Tibial nerve (tissue), 4 donors: Measurements from ENCODE around the gene PHF19.

Source experiments
- EP300 ChIP-seq, 2 donors: sonication (generic); formaldehyde crosslinking; IDR thresholded peaks; one replicate each; pipeline ENCODE4 v1.6.1; 2017; ENCODE audit warnings: antibody characterized with exemption in 2 of 2, mild to moderate bottlenecking in 1 of 2
- POLR2A ChIP-seq, 2 donors: fragments of 450-650 bp; IDR thresholded peaks; one replicate each; pipeline ENCODE4 v1.6.1; 2017; ENCODE audit warnings: antibody characterized with exemption in 2 of 2, mild to moderate bottlenecking in 2 of 2, moderate library complexity in 2 of 2
- TF ChIP-seq, protein P1 (sequence below), 5 experiments: fragments of 200-600 bp in 3 of 5; fragments of 450-650 bp in 2 of 5; sonication (generic) in 3 of 5; IDR thresholded peaks; one replicate each; pipeline ENCODE4 v1.5.1; 2016 to 2019; ENCODE audit warnings: antibody characterized with exemption in 5 of 5, mild to moderate bottlenecking in 3 of 5, moderate library complexity in 2 of 5

DNA sequence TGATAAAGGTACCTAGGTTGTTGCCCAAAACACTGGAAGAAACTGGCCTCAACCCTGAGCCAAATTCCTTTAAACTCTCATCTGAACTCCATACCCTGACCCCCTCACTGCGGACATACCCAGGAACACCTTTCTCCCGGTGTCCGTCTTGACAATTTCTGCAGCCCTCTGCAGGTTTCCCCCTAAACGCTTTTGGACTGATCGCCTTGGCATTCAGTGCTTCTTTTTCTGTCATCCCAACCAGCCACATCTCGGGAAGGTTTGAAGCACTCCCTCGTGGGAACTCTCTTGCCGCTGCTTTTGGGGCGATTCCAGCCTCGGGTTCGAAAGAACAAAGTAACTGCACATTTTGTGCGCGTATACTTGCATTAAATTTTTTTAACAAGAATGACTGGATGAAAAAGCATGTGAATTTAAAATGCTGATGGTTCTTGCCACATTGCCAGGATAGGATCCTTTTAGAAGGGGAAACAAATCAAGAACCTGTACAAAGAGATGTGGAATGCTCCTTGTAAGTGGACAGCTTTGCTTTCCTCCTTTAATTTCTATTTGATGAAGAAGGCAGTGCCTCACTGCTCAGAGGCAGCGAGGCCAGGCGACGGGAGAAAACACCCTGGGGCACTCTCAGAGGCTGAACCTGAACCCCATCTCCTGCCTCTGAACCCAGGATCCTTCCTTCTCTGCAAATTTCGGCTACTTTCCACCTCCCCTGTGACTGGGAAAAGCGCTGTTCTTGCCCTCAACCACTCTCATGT lies 34.9 kb downstream of the PHF19 start:
- no peak for TF ChIP-seq POLR2A (IDR thresholded peaks at IDR 0.05)
- TF ChIP-seq, protein P1, sequence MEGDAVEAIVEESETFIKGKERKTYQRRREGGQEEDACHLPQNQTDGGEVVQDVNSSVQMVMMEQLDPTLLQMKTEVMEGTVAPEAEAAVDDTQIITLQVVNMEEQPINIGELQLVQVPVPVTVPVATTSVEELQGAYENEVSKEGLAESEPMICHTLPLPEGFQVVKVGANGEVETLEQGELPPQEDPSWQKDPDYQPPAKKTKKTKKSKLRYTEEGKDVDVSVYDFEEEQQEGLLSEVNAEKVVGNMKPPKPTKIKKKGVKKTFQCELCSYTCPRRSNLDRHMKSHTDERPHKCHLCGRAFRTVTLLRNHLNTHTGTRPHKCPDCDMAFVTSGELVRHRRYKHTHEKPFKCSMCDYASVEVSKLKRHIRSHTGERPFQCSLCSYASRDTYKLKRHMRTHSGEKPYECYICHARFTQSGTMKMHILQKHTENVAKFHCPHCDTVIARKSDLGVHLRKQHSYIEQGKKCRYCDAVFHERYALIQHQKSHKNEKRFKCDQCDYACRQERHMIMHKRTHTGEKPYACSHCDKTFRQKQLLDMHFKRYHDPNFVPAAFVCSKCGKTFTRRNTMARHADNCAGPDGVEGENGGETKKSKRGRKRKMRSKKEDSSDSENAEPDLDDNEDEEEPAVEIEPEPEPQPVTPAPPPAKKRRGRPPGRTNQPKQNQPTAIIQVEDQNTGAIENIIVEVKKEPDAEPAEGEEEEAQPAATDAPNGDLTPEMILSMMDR (IDR thresholded peaks at IDR 0.05), result no peak
- TF ChIP-seq EP300 (IDR thresholded peaks at IDR 0.05), result no peak
